Measurements from ENCODE around the gene GULP1. TPM values are rescaled to one million over a fixed set of nuclear protein-coding genes. Genes with fewer than 3 reads are reported as not detected.

The GULP1 gene
- total and polyA plus RNA-seq, 10 of the 15 experiments (the other 5 are each of a cell fraction or from before 2014, with no cell fraction given) = 0.02 to 1.3 (median 0.15) TPM; not detected in 5

DNA sequence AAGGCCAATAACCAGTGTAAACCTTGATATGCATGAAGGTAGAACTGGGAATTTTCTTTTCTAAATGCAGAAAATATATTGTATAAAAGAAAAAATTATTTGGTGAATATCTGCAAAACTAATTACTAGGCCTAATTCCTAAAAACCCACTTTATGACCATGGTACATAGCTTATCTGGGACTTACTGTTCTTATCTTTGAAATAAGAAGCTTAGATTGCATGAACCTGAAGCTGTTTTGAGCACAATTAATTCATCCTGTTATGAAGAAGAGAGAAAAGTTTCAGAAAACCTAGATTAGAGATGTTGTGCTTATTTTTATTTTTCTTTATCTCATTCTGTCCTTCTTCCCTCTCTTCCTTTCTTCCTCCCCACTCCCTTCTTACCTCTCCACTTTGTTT lies 235.0 kb downstream of the GULP1 start:
- in situ Hi-C loops (cut with MboI) = no loop called here
- POLR2A ChIA-PET = no interaction called here

More for the DNA sequence above, 235.0 kb downstream of the GULP1 start:
- Histone ChIP-seq H3K27ac (ENCODE audit: control insufficient read depth, insufficient read depth) (no peak overlapping the region), H3K4me3 (no peak overlapping the region), H2AFZ (ENCODE audit: control insufficient read depth, low read depth, low read length) (no peak overlapping the region), H3K4me1 (ENCODE audit: control insufficient read depth, insufficient read depth, low read length) (no peaks in the 10 kb centered on the region), H3K27me3 (replicated peaks in 1 of 2; ENCODE audit: control insufficient read depth in 2 of 2, insufficient read depth in 2 of 2, low read length in 1 of 2) (no peaks in the 10 kb centered on the region), H3K9me3 (replicated peaks; ENCODE audit: control insufficient read depth, insufficient read depth, low read length) (no peaks in the 10 kb centered on the region), H3K36me3 (ENCODE audit: control insufficient read depth in 2 of 2, insufficient read depth in 2 of 2, low read length in 1 of 2) (no peaks in the 10 kb centered on the region), H4K20me1 (ENCODE audit: control insufficient read depth, insufficient read depth) (no peaks in the 10 kb centered on the region), H3K9ac (ENCODE audit: control insufficient read depth, insufficient read depth, low read length) (no peak overlapping the region), H3K4me2 (ENCODE audit: control insufficient read depth, insufficient read depth) (no peak overlapping the region), H3K79me2 (ENCODE audit: control insufficient read depth, insufficient read depth, low read length) (no peaks in the 10 kb centered on the region)
- TF ChIP-seq, protein P1, sequence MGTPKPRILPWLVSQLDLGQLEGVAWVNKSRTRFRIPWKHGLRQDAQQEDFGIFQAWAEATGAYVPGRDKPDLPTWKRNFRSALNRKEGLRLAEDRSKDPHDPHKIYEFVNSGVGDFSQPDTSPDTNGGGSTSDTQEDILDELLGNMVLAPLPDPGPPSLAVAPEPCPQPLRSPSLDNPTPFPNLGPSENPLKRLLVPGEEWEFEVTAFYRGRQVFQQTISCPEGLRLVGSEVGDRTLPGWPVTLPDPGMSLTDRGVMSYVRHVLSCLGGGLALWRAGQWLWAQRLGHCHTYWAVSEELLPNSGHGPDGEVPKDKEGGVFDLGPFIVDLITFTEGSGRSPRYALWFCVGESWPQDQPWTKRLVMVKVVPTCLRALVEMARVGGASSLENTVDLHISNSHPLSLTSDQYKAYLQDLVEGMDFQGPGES (IDR thresholded peaks at IDR 0.05) = no peak
- TF ChIP-seq, protein P2, sequence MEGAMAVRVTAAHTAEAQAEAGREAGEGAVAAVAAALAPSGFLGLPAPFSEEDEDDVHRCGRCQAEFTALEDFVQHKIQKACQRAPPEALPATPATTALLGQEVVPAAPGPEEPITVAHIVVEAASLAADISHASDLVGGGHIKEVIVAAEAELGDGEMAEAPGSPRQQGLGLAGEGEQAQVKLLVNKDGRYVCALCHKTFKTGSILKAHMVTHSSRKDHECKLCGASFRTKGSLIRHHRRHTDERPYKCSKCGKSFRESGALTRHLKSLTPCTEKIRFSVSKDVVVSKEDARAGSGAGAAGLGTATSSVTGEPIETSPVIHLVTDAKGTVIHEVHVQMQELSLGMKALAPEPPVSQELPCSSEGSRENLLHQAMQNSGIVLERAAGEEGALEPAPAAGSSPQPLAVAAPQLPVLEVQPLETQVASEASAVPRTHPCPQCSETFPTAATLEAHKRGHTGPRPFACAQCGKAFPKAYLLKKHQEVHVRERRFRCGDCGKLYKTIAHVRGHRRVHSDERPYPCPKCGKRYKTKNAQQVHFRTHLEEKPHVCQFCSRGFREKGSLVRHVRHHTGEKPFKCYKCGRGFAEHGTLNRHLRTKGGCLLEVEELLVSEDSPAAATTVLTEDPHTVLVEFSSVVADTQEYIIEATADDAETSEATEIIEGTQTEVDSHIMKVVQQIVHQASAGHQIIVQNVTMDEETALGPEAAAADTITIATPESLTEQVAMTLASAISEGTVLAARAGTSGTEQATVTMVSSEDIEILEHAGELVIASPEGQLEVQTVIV (IDR thresholded peaks at IDR 0.05; ENCODE audit: borderline replicate concordance, partially characterized antibody) = no peak
- TF ChIP-seq, protein P3, sequence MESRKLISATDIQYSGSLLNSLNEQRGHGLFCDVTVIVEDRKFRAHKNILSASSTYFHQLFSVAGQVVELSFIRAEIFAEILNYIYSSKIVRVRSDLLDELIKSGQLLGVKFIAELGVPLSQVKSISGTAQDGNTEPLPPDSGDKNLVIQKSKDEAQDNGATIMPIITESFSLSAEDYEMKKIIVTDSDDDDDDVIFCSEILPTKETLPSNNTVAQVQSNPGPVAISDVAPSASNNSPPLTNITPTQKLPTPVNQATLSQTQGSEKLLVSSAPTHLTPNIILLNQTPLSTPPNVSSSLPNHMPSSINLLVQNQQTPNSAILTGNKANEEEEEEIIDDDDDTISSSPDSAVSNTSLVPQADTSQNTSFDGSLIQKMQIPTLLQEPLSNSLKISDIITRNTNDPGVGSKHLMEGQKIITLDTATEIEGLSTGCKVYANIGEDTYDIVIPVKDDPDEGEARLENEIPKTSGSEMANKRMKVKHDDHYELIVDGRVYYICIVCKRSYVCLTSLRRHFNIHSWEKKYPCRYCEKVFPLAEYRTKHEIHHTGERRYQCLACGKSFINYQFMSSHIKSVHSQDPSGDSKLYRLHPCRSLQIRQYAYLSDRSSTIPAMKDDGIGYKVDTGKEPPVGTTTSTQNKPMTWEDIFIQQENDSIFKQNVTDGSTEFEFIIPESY (IDR thresholded peaks at IDR 0.05) = no peak
- TF ChIP-seq MTA3 (IDR thresholded peaks at IDR 0.05; ENCODE audit: borderline replicate concordance, low read length) (no peak), GABPA (IDR thresholded peaks at IDR 0.05; ENCODE audit: low read depth) (no peak), BHLHE40 (IDR thresholded peaks at IDR 0.05; ENCODE audit: borderline replicate concordance in 1 of 2, low read depth in 2 of 2, low read length in 1 of 2) (no peak), CHD4 (IDR thresholded peaks at IDR 0.05) (no peak)
- no peak for DNase-seq (ENCODE audit: low read depth, low spot score)
- FAIRE-seq = no peak
- SMC1A ChIA-PET (ENCODE audit: uncharacterized antibody, unreplicated experiment) = interaction anchor here (1.5 to 9.6 kb wide), 6 partner anchors 14 to 885 kb away, joined by 4 to 172 read pairs (median 12); no protein-coding TSS in a partner anchor
- no peak for ATAC-seq
- RAD21 ChIA-PET (ENCODE audit: unreplicated experiment) = interaction anchor here (6.0 to 7.8 kb wide), 2 partner anchors 451 to 456 kb away, joined by 54 to 88 read pairs; no protein-coding TSS in a partner anchor
- CTCF ChIA-PET = interaction anchor here (0.9 to 6.9 kb wide), 6 partner anchors 12 to 886 kb away, joined by 4 to 75 read pairs (median 7); no protein-coding TSS in a partner anchor
- intact Hi-C loops (cut with micrococcal nuclease; ENCODE audit: unreplicated experiment) = loop anchor here (2.0 to 5.0 kb wide), 3 partner anchors 566 to 886 kb away; no protein-coding TSS in a partner anchor
- BruUV-seq (replicated peaks) = no TSS peak
